ENCODE measurements around the gene EPB41L2. TPM values are rescaled to one million over a fixed set of nuclear protein-coding genes. Genes with fewer than 3 reads are reported as not detected.

Gene EPB41L2
- total RNA-seq, 1 experiment from 2014 or later = 106 TPM

DNA sequence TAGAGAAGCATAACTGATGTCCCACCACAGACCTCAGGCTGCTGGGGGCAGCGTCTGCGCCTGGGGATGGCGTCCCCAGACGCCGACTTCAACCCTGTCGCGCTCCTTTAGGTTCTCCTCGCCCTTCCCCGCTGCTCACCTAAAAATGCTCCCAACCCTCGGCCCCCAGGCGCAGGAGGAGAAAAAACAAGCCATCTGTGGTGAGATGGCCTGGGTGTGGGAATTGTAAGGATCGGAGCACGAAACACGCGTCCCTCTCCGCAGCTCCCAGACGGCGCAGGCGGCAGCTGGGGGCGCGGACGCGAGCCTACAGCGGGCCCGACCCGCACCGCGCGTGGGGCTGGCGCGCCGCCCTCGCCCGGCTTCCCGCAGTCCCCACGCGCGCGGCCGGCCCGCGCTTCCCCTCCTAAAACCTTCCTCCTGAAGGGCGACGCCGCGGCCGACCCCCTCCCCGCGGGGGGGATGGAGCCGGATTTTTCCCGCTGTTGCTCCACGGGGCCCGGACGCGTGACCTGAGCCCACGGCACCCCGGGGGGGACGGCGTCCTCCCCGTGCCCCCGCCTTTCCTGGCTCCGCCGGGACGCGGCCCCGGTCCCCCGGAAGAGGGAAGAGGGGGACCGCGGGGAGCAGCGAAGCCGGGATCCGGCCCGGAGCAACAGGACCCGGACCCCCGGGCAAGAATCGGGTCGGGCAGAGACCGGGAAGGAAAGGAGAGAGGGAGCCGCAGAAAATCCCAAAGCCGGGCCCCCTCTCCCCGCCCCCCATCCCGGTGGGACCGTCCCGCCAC lies 611 bp downstream of the EPB41L2 start (continued):
- TF ChIP-seq GABPB1 (CRISPR knock-in tag; IDR thresholded peaks at IDR 0.05) (no peak), NR1H2 (CRISPR knock-in tag; IDR thresholded peaks at IDR 0.05) (no peak), RELA (CRISPR knock-in tag; IDR thresholded peaks at IDR 0.05; ENCODE audit: borderline replicate concordance) (no peak), FOXP1 (CRISPR knock-in tag; IDR thresholded peaks at IDR 0.05; ENCODE audit: borderline replicate concordance) (peak; percentile 28; the same call in 1 of the 2 replicates), ZNF423 (CRISPR knock-in tag; IDR thresholded peaks at IDR 0.05) (no peak), NFE2L1 (CRISPR knock-in tag; IDR thresholded peaks at IDR 0.05) (no peak), ZNF121 (CRISPR knock-in tag; IDR thresholded peaks at IDR 0.05) (no peak), HMGA2 (CRISPR knock-in tag; IDR thresholded peaks at IDR 0.05) (no peak), ZMAT4 (CRISPR knock-in tag; IDR thresholded peaks at IDR 0.05) (no peak), MLX (CRISPR knock-in tag; IDR thresholded peaks at IDR 0.05) (no peak), KAT7 (CRISPR knock-in tag; IDR thresholded peaks at IDR 0.05; ENCODE audit: borderline replicate concordance) (peak; percentile 31; the same call in 1 of the 2 replicates), TEAD4 (CRISPR knock-in tag; IDR thresholded peaks at IDR 0.05) (no peak), FOXJ3 (CRISPR knock-in tag; IDR thresholded peaks at IDR 0.05; ENCODE audit: borderline replicate concordance) (no peak)
- TF ChIP-seq, protein P1, sequence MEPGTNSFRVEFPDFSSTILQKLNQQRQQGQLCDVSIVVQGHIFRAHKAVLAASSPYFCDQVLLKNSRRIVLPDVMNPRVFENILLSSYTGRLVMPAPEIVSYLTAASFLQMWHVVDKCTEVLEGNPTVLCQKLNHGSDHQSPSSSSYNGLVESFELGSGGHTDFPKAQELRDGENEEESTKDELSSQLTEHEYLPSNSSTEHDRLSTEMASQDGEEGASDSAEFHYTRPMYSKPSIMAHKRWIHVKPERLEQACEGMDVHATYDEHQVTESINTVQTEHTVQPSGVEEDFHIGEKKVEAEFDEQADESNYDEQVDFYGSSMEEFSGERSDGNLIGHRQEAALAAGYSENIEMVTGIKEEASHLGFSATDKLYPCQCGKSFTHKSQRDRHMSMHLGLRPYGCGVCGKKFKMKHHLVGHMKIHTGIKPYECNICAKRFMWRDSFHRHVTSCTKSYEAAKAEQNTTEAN (CRISPR knock-in tag; IDR thresholded peaks at IDR 0.05) = no peak
- TF ChIP-seq, protein P2, sequence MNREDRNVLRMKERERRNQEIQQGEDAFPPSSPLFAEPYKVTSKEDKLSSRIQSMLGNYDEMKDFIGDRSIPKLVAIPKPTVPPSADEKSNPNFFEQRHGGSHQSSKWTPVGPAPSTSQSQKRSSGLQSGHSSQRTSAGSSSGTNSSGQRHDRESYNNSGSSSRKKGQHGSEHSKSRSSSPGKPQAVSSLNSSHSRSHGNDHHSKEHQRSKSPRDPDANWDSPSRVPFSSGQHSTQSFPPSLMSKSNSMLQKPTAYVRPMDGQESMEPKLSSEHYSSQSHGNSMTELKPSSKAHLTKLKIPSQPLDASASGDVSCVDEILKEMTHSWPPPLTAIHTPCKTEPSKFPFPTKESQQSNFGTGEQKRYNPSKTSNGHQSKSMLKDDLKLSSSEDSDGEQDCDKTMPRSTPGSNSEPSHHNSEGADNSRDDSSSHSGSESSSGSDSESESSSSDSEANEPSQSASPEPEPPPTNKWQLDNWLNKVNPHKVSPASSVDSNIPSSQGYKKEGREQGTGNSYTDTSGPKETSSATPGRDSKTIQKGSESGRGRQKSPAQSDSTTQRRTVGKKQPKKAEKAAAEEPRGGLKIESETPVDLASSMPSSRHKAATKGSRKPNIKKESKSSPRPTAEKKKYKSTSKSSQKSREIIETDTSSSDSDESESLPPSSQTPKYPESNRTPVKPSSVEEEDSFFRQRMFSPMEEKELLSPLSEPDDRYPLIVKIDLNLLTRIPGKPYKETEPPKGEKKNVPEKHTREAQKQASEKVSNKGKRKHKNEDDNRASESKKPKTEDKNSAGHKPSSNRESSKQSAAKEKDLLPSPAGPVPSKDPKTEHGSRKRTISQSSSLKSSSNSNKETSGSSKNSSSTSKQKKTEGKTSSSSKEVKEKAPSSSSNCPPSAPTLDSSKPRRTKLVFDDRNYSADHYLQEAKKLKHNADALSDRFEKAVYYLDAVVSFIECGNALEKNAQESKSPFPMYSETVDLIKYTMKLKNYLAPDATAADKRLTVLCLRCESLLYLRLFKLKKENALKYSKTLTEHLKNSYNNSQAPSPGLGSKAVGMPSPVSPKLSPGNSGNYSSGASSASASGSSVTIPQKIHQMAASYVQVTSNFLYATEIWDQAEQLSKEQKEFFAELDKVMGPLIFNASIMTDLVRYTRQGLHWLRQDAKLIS (CRISPR knock-in tag; IDR thresholded peaks at IDR 0.05; ENCODE audit: borderline replicate concordance) = no peak

DNA sequence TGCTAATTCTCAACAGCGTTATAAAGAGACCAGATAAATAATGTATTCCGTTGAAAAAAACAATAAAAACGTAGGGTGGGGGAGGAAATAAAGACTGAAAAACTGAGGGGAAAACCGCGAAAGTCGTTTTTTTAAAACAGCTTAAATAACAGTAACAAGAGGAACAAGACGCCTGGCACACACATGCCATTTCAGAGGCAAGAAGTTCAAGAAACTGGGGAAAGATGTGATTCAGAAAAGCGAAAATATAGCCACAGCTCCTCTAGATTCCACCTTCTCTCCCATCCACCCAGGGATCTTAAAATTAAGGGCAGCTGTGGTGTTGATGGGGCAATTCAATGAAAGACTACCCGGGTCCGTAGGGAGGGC lies 1.3 kb downstream of the EPB41L2 start:
- Mint-ChIP-seq H3K27ac (no peak overlapping the region), H3K4me3 (peak overlapping the region; percentile 72), H3K36me3 (no peaks in the 10 kb centered on the region), H3K9me3 (peaks cover 4% of the 10 kb centered on the region; the same call in 1 of the 2 replicates), H3K4me1 (peaks cover 34% of the 10 kb centered on the region), H3K27me3 (ENCODE audit: low read depth) (peaks cover 15% of the 10 kb centered on the region)
- ChIA-PET CTCF (interaction anchor here (0.6 to 1.4 kb wide), 2 partner anchors 55 to 480 kb away, joined by 3 to 7 read pairs; no protein-coding TSS in a partner anchor), POLR2A (no interaction called here)
- no peak for ATAC-seq
- DNase-seq (ENCODE audit: low spot score) = no peak
- TF ChIP-seq GRHL2 (CRISPR knock-in tag; IDR thresholded peaks at IDR 0.05; ENCODE audit: insufficient replicate concordance, severe bottlenecking) (no peak), FOXP1 (CRISPR knock-in tag; IDR thresholded peaks at IDR 0.05; ENCODE audit: borderline replicate concordance) (no peak), FOXK1 (CRISPR knock-in tag; IDR thresholded peaks at IDR 0.05) (no peak), NFYB (CRISPR knock-in tag; conservative IDR thresholded peaks at IDR 0.05; ENCODE audit: low read depth) (no peak)
- TF ChIP-seq, protein P3, sequence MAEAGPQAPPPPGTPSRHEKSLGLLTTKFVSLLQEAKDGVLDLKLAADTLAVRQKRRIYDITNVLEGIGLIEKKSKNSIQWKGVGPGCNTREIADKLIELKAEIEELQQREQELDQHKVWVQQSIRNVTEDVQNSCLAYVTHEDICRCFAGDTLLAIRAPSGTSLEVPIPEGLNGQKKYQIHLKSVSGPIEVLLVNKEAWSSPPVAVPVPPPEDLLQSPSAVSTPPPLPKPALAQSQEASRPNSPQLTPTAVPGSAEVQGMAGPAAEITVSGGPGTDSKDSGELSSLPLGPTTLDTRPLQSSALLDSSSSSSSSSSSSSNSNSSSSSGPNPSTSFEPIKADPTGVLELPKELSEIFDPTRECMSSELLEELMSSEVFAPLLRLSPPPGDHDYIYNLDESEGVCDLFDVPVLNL (CRISPR knock-in tag; IDR thresholded peaks at IDR 0.05; ENCODE audit: borderline replicate concordance, low read depth) = no peak
- TF ChIP-seq, protein P4, sequence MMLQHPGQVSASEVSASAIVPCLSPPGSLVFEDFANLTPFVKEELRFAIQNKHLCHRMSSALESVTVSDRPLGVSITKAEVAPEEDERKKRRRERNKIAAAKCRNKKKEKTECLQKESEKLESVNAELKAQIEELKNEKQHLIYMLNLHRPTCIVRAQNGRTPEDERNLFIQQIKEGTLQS (CRISPR knock-in tag; conservative IDR thresholded peaks at IDR 0.05) = no peak
